Activated CD4-positive, CD25-positive, alpha-beta regulatory T cell (primary cell): Measurements from ENCODE around the gene ABHD3.
"Not testable (repeated sequence)": the region's sequence is repeated elsewhere in the genome, so short reads cannot be mapped to it uniquely, and the experiment has no call there.

Source experiments
- DNase-seq, 4 experiments: peaks; one replicate each; lab custom pipeline; 2025; lab: John Stamatoyannopoulos, UW

Gene ABHD3

DNA sequence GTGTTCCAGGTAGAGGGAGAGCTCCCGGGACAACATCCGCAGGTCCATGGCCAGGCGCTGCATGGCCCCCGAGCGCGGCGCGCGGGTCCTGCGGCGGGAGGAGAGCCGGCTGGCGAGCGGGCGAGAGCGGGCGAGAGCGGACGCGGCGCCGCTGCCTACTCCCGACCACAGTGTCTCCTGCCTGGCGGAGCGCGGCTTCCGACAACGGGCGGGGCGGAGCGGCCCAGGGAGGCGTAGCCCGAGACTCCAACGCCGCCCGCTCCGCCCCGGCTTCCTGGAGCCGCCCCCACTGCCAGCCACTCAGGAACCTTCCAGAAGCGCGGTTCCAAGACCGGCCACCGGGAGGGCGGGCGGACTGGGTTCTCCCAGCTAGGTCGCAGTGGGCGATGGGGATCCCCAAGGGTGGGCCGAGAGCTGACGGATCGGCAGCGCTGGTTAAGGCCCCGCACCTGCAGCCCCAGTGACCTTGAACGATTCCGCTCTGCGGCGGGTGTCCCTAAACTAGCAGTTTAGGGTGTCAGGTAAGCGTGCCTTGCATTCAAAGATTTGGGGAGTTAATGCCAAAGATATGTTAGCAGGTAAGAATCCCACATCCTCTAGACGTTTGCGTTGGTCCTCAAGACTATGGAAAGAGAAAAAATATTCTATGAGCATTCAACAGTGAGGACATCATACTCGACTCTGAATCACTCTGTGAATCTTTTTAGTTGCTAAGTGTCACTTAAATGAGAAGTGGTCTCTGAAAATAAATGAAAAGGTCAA lies at the start of gene ABHD3:
ABHD3 (minus strand) TSS at position 172 of the 762 bp plus-strand sequence; CDS start at position 63, 109 bp downstream.
- DNase-seq, result peak; percentile 78 to 89 (median 80)

- DNase-seq, result no peak
Observed at GRCh38 chr18:21747764-21748693, 43.5 kb upstream of the ABHD3 start.

- DNase-seq, result no peak
Observed at GRCh38 chr18:21747268-21747667, 42.7 kb upstream of the ABHD3 start.

DNA sequence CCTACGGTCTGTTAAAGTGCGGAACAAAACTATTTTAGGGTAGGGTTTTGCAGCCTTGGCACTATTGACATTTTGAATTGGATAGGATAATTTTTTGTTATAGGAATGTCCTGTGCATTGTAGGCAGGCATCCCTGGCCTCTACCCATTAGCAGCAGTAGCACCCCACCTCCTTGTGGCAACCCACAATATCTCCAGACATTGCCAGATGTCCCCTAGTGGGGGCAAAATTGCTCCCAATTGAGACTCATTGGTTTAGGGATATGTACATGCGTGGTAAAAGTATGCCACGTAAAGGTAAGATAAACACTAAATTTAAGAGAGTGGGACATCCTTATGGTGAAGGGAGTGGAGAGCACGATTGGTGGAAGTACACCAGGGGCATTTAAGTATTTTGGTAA lies 40.7 kb upstream of the ABHD3 start:
- no peak for DNase-seq

- DNase-seq, result no peak
Observed at GRCh38 chr18:21743166-21743832, 38.7 kb upstream of the ABHD3 start.

DNA sequence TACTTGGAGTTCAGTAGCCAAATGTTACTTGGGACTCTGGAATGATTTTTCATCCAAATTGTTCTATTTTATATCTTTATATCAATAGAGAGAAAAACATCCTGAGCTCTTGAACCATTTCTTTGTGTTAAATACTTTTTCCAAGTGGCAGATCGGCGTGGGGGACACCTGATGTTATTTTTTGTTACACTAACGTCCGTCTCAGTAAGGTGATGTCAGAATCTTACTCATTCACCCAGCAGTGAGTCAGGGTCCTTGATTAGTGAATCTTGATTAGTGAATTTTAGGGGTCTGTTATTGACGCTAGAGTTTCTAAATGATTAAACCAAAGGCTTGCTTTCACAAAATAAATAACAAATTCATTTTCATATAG lies 37.7 kb upstream of the ABHD3 start:
- DNase-seq, result no peak

GRCh38 chr18:21741562-21742314 lies 37.2 kb upstream of the ABHD3 start:
- DNase-seq, result peak in 1 of 4 experiments; percentile 16

GRCh38 chr18:21741312-21741561 lies 36.7 kb upstream of the ABHD3 start:
- peak in 2 of 4 experiments; percentile 23 to 27 for DNase-seq

DNA sequence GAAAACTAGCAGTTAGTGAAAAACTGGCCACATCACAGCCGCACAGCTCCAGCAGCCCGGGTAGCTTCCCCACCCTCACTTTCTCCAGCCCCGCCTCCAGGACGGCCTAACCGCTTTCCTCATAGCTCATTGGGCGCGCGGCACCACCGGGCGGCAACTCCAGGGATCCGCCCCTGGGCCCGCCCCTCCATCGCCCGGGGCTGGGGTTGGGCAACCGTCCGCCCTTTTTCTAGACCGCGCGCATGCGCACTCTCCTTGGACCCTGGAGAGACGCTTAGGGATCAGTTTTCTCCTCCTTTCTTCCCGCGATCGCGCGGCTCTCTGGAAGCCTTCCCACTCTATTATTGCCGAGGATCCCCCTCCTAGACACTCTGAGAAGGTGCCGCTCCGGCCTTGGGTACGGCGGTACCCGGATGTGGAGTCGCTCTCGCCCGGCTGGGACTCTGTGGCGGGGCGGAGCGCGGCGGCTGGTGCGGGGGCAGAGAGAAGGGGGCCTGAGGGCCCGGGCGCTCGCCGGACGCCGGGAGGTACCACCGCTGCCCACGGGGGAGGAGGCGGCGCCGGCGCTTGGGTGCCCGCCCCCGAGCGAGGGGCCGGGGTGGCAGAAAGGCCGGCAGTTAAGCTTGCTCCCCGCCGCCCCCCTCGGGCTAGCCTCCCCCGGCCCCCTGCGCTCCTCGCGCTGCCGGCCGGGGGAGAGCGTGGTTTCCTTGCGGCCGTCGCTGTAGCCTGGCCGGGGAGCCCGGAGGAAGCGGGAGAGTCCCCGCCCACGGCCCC lies 36.2 kb upstream of the ABHD3 start, which contains the start of gene MIB1:
MIB1 (plus strand) TSS at position 255 of the 774 bp plus-strand sequence. CDS start 792 bp downstream, outside the sequence.
- peak; percentile 96 to 99 (median 97) for DNase-seq

DNA sequence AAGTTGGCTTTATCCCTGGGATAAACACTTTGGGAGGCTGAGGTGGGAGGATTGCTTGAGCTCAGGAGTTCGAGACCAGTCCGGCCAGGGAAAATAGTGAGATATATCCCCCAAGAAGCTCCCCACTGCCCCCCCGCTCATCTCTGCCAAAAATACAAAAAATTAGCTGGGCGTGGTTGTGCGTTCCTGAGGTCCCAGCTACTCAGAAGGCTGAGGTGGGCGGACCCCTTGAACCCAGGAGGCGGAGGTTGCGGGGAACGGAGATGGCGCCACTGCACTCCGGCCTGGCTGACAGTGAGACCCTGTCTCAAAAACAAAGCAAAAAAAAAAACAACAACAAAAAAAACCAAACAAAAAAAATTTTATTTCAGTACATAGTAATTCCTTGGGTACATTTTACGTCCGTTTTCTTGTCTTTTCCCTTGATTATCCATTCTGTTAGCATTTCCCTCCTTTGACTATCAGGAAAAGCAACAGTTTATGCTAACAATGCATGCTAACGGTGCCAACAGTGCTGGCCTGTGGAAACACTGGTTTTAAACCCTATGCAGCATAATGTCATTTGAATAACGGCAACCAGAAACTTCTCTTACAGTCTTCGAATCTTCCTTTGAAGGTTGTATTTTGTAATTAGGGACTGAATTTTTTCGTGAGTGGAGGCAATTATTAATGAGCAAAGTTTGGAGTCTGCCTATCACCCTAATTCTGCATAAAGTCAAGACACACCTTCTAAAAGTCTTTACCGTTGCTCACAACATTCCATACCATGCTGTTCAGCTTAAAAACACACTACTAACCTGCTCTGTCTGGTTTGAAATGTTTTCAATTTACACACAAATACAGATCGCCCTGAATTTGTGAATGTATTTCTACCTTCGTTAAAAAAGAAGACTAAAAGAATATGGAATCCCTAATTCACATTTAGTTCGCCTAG lies 35.3 kb upstream of the ABHD3 start:
- no peak for DNase-seq

- not testable (repeated sequence) for DNase-seq
Observed at GRCh38 chr18:21736926-21737325, 32.4 kb upstream of the ABHD3 start.

- peak in 2 of 4 experiments; percentile 21 to 28 for DNase-seq
Observed at GRCh38 chr18:21735452-21736015, 31.0 kb upstream of the ABHD3 start.

GRCh38 chr18:21733011-21733410 lies 28.4 kb upstream of the ABHD3 start:
- no peak for DNase-seq

GRCh38 chr18:21727702-21728101 lies 23.1 kb upstream of the ABHD3 start:
- DNase-seq, result no peak

GRCh38 chr18:21725201-21725600 lies 20.6 kb upstream of the ABHD3 start:
- DNase-seq, result no peak

DNA sequence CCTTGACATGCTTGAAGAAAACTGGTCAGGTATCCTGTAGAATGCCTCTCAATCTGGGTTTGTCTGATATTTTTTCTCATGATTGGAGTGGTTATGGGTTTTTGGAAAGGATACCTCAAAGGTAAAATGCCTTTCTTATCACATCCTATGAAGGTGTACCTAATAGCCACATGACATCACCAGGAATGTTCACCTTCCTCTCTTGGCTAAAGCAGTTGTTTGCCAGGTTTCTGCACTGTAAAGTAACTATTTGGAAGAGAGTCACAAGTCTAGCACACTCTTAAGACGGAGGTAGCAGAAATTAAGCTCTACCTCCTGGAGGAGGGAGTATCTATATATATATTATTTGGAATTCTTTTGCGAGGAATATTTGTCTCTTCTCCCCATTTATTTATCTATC lies 18.1 kb upstream of the ABHD3 start:
- no peak for DNase-seq

- DNase-seq, result no peak
Observed at GRCh38 chr18:21714474-21714873, 9.9 kb upstream of the ABHD3 start.

GRCh38 chr18:21707130-21707529 lies 2.6 kb upstream of the ABHD3 start:
- DNase-seq, result not testable (repeated sequence)

DNA sequence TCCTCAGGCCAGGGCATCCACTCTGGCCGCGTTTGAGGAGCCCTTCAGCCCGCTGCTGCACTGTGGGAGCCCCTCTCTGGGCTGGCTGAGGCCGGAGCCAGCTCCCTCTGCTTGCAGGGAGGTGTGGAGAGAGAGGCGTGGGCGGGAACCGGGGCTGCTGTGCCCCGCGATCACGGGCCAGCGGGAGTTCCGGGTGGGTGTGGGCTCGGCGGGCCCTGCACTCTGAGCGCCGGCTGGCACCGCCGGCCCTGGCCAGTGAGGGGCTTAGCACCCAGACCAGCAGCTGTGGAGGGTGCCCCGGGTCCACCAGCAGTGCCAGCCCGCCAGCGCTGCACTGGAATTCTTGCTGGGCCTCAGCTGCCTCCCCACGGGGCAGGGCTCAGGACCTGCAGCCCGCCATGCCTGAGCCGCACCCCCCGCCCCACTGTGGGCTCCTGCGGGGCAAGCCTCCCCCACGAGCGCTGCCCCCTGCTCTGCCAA lies 1.9 kb upstream of the ABHD3 start:
- no peak for DNase-seq
